CD4-positive, CD25-positive, alpha-beta regulatory T cell (primary cell): Measurements from ENCODE around the gene ROBO2. TPM values are rescaled to one million over a fixed set of nuclear protein-coding genes. Genes with fewer than 3 reads are reported as not detected.

Experiments used
- ATAC-seq, 2 donors: fragments of 150-1000 bp; cut with Tn5 transposase; one replicate each; pipeline ENCODE4 v1.10.0; 2021; ENCODE audit warnings: low read depth in 2 of 2, moderate number of reproducible peaks in 2 of 2, moderate library complexity in 1 of 2
- DNase-seq, 3 donors: peaks; one replicate each; pipeline versions ENCODE4 v3.0.0 to v3.0.0-alpha.2; 2012 to 2022; ENCODE audit warnings: mixed read lengths in 1 of 3
- H3K27ac ChIP-seq: one replicate; pipeline ENCODE4 v1.7.0; 2013; ENCODE audit warnings: mild to moderate bottlenecking, low read length; ENCODE audit not compliant: insufficient read depth, poor library complexity, severe bottlenecking
- H3K27me3 ChIP-seq: one replicate; pipeline ENCODE4 v1.7.0; 2013; ENCODE audit warnings: low read length; ENCODE audit not compliant: control insufficient read depth, insufficient read depth
- H3K36me3 ChIP-seq: one replicate; pipeline ENCODE4 v1.7.0; 2013; ENCODE audit warnings: mild to moderate bottlenecking, low read length, moderate library complexity; ENCODE audit not compliant: control insufficient read depth, insufficient read depth
- H3K4me1 ChIP-seq: 2 replicates; pipeline ENCODE4 v1.7.0; 2013; ENCODE audit warnings: mild to moderate bottlenecking, low read length; ENCODE audit not compliant: insufficient read depth, control insufficient read depth, poor library complexity, severe bottlenecking
- H3K4me3 ChIP-seq: one replicate; pipeline ENCODE4 v1.7.0; 2013; ENCODE audit warnings: low read depth, mild to moderate bottlenecking, low read length, moderate library complexity
- H3K9me3 ChIP-seq, 2 experiments: 1 replicate in 1 of 2; 2 replicates in 1 of 2; pipeline ENCODE4 v1.7.0; 2013; ENCODE audit warnings: low read length in 2 of 2, mild to moderate bottlenecking in 1 of 2, moderate library complexity in 1 of 2; ENCODE audit not compliant: control insufficient read depth in 2 of 2
- H3K27ac Mint-ChIP-seq, 3 donors: one replicate each; pipeline ENCODE4 v1.8.0; 2020 to 2022; ENCODE audit warnings: mild to moderate bottlenecking in 3 of 3, mixed read lengths in 3 of 3, moderate library complexity in 2 of 3
- H3K27me3 Mint-ChIP-seq: one replicate; pipeline ENCODE4 v1.8.0; 2022; ENCODE audit warnings: mild to moderate bottlenecking, mixed read lengths
- H3K36me3 Mint-ChIP-seq: one replicate; pipeline ENCODE4 v1.8.0; 2020; ENCODE audit warnings: mixed read lengths
- H3K4me1 Mint-ChIP-seq, 4 donors: one replicate each; pipeline ENCODE4 v1.8.0; 2020 to 2022; ENCODE audit warnings: mixed read lengths in 4 of 4, mild to moderate bottlenecking in 1 of 4
- H3K4me3 Mint-ChIP-seq, 4 donors: one replicate each; pipeline ENCODE4 v1.8.0; 2020 to 2022; ENCODE audit warnings: mild to moderate bottlenecking in 4 of 4, mixed read lengths in 4 of 4, moderate library complexity in 3 of 4
- H3K9me3 Mint-ChIP-seq, 7 donors: one replicate each; pipeline ENCODE4 v1.8.0; 2020 to 2022; ENCODE audit warnings: mixed read lengths in 7 of 7, mild to moderate bottlenecking in 3 of 7, moderate library complexity in 2 of 7
- polyA plus RNA-seq, 4 donors: library from polyadenylated mRNA; unstranded; fragments of 300-500 nt; fragmentation: Illumina TruSeq; gene quantifications; one replicate each; pipeline ENCODE4 v1.2.3, GENCODE V29; 2021
- total RNA-seq: library from RNA; stranded (reverse); gene quantifications from one replicate; pipeline ENCODE4 v1.2.3, GENCODE V29; 2022

ROBO2 gene
- total and polyA plus RNA-seq, 5 donors from 2014 or later = not detected

DNA sequence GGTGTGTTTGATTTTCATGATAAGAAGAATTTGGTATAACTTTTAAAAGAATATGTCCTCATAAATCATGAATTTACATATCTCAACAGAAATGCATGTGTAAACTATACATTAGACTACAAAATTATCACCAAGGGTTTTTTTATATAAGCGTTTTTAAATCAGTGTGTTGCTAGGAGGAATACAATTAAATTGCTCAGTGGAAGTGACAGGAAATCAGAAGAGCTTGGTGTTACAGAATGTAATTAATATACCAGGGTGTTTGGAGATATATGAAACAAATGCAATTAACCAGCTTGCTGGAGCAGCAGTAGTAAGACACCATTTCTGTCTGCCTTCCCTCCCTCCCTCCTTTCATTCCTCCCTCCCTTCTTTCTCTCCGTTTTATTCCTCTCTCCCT is 2.4 kb downstream of the ROBO2 start:
- Histone ChIP-seq H3K9me3 (peaks cover 1 to 5% of the 10 kb centered on the region in 2 experiments), H3K36me3 (no peaks in the 10 kb centered on the region), H3K4me1 (no peaks in the 10 kb centered on the region), H3K4me3 (no peak overlapping the region), H3K27me3 (peaks cover 2% of the 10 kb centered on the region), H3K27ac (no peak overlapping the region)
- Mint-ChIP-seq H3K4me3 (no peak overlapping the region), H3K27me3 (peaks cover 30% of the 10 kb centered on the region), H3K4me1 (peaks cover 0 to 2% (median 0%) of the 10 kb centered on the region in 4 donors), H3K27ac (no peak overlapping the region), H3K36me3 (no peaks in the 10 kb centered on the region), H3K9me3 (peaks cover 0 to 16% (median 8%) of the 10 kb centered on the region in 7 donors)
- ATAC-seq (no peak), DNase-seq (no peak)

GRCh38 chr3:77042882-77043281 is 3.0 kb downstream of the ROBO2 start:
- DNase-seq = no peak
- no peaks in the 10 kb centered on the region for H3K4me1 ChIP-seq
- H3K9me3 ChIP-seq = peaks cover 1 to 5% of the 10 kb centered on the region in 2 experiments
- Mint-ChIP-seq H3K4me1 (peaks cover 0 to 2% (median 0%) of the 10 kb centered on the region in 4 donors), H3K9me3 (peaks cover 0 to 16% (median 8%) of the 10 kb centered on the region in 7 donors), H3K27ac (no peak overlapping the region), H3K27me3 (peaks cover 30% of the 10 kb centered on the region), H3K36me3 (no peaks in the 10 kb centered on the region), H3K4me3 (no peak overlapping the region)
- no peak overlapping the region for H3K4me3 ChIP-seq
- peaks cover 2% of the 10 kb centered on the region for H3K27me3 ChIP-seq
- no peak overlapping the region for H3K27ac ChIP-seq
- no peak for ATAC-seq
- H3K36me3 ChIP-seq = no peaks in the 10 kb centered on the region

- DNase-seq = no peak
- Mint-ChIP-seq H3K36me3 (no peaks in the 10 kb centered on the region), H3K27me3 (peaks cover 9% of the 10 kb centered on the region), H3K27ac (no peak overlapping the region), H3K4me1 (no peaks in the 10 kb centered on the region), H3K9me3 (peaks cover 0 to 17% (median 8%) of the 10 kb centered on the region in 7 donors), H3K4me3 (no peak overlapping the region)
- Histone ChIP-seq H3K36me3 (no peaks in the 10 kb centered on the region), H3K9me3 (peaks cover 1 to 11% of the 10 kb centered on the region in 2 experiments), H3K27ac (no peak overlapping the region), H3K4me3 (no peak overlapping the region), H3K27me3 (no peaks in the 10 kb centered on the region), H3K4me1 (no peaks in the 10 kb centered on the region)
- ATAC-seq = no peak
These were observed 5.8 kb downstream of the ROBO2 start for GRCh38 chr3:77045686-77046085.

GRCh38 chr3:77048186-77048585 is 8.3 kb downstream of the ROBO2 start:
- Histone ChIP-seq H3K36me3 (no peaks in the 10 kb centered on the region), H3K4me3 (no peak overlapping the region), H3K9me3 (peaks cover 2 to 11% of the 10 kb centered on the region in 2 experiments), H3K27ac (no peak overlapping the region), H3K4me1 (no peaks in the 10 kb centered on the region), H3K27me3 (no peaks in the 10 kb centered on the region)
- Mint-ChIP-seq H3K27ac (no peak overlapping the region), H3K9me3 (peaks cover 0 to 19% (median 9%) of the 10 kb centered on the region in 7 donors), H3K4me1 (no peaks in the 10 kb centered on the region), H3K27me3 (no peaks in the 10 kb centered on the region), H3K36me3 (no peaks in the 10 kb centered on the region), H3K4me3 (no peak overlapping the region)
- ATAC-seq (no peak), DNase-seq (no peak)

GRCh38 chr3:77051591-77051990 is 11.7 kb downstream of the ROBO2 start:
- H3K4me3 ChIP-seq = no peak overlapping the region
- Mint-ChIP-seq H3K36me3 (no peaks in the 10 kb centered on the region), H3K9me3 (peaks cover 0 to 25% (median 5%) of the 10 kb centered on the region in 7 donors), H3K4me3 (no peak overlapping the region), H3K27me3 (no peaks in the 10 kb centered on the region), H3K27ac (no peak overlapping the region), H3K4me1 (no peaks in the 10 kb centered on the region)
- ATAC-seq (no peak), DNase-seq (no peak)
- H3K4me1 ChIP-seq = no peaks in the 10 kb centered on the region
- H3K27ac ChIP-seq = no peak overlapping the region
- H3K36me3 ChIP-seq = no peaks in the 10 kb centered on the region
- H3K9me3 ChIP-seq = peaks cover 2 to 12% of the 10 kb centered on the region in 2 experiments
- no peaks in the 10 kb centered on the region for H3K27me3 ChIP-seq

DNA sequence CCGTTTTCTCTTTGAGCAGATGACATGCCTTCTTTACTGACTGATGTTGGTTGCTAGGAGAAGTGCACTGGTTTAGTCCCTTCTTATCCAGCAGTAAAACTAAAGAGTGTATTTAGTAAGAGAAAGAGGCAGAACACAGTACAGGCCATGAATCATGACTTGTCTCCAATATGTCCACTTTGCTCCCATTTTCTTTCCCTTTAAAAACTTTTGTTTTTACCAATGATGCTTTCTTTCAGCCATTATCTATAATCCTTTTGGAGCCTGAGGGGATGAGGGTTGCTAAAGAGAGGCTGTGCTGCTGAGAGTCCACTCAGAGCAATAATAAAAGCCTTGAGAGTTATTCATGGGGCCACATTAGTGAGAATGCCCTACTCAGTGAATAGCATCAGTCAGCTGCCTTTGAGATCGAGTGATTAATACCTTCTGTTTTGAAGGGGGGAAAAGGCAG is 12.2 kb downstream of the ROBO2 start:
- Mint-ChIP-seq H3K4me1 (no peaks in the 10 kb centered on the region), H3K27me3 (no peaks in the 10 kb centered on the region), H3K9me3 (peaks cover 0 to 30% (median 5%) of the 10 kb centered on the region in 7 donors), H3K36me3 (no peaks in the 10 kb centered on the region), H3K27ac (no peak overlapping the region), H3K4me3 (no peak overlapping the region)
- DNase-seq (no peak), ATAC-seq (no peak)
- Histone ChIP-seq H3K9me3 (peaks cover 2 to 10% of the 10 kb centered on the region in 2 experiments), H3K27ac (no peak overlapping the region), H3K36me3 (no peaks in the 10 kb centered on the region), H3K4me3 (no peak overlapping the region), H3K4me1 (no peaks in the 10 kb centered on the region), H3K27me3 (no peaks in the 10 kb centered on the region)

- Mint-ChIP-seq H3K27ac (no peak overlapping the region), H3K4me1 (no peaks in the 10 kb centered on the region), H3K36me3 (no peaks in the 10 kb centered on the region), H3K4me3 (no peak overlapping the region), H3K27me3 (no peaks in the 10 kb centered on the region), H3K9me3 (peaks cover 0 to 30% (median 5%) of the 10 kb centered on the region in 7 donors)
- Histone ChIP-seq H3K27me3 (no peaks in the 10 kb centered on the region), H3K9me3 (peaks cover 2 to 10% of the 10 kb centered on the region in 2 experiments), H3K36me3 (no peaks in the 10 kb centered on the region), H3K27ac (no peak overlapping the region), H3K4me1 (no peaks in the 10 kb centered on the region), H3K4me3 (no peak overlapping the region)
- DNase-seq = no peak
- no peak for ATAC-seq
These were observed 13.1 kb downstream of the ROBO2 start for GRCh38 chr3:77052733-77053670.
